OCI-LY7 (cell line): ENCODE measurements around the gene CMSS1.

Source experiments
- CTCF ChIP-seq: fragments of 200-600 bp; sonication (generic); conservative IDR thresholded peaks from 2 replicates; pipeline ENCODE4 v1.5.1; 2014; ENCODE audit warnings: mild to moderate bottlenecking, antibody characterized with exemption, low read length, moderate library complexity, mixed read lengths
- EZH2phosphoT487 ChIP-seq: fragments of 200-600 bp; sonication (generic); IDR thresholded peaks from 2 replicates; pipeline ENCODE4 v1.6.1; 2018; ENCODE audit warnings: low read depth, borderline replicate concordance, mild to moderate bottlenecking, mixed run types, antibody characterized with exemption, low read length, moderate library complexity, mixed read lengths

GRCh38 chr3:99900248-99900647 is 82.6 kb downstream of the CMSS1 start:
- TF ChIP-seq EZH2phosphoT487 (no peak), CTCF (no peak)
